ENCODE measurements around the gene IWS1. TPM values are rescaled to one million over a fixed set of nuclear protein-coding genes. Genes with fewer than 3 reads are reported as not detected.

IWS1 gene
- total RNA-seq, 8 experiments from 2014 or later: 40.1 to 56.7 (median 46.8) TPM

DNA sequence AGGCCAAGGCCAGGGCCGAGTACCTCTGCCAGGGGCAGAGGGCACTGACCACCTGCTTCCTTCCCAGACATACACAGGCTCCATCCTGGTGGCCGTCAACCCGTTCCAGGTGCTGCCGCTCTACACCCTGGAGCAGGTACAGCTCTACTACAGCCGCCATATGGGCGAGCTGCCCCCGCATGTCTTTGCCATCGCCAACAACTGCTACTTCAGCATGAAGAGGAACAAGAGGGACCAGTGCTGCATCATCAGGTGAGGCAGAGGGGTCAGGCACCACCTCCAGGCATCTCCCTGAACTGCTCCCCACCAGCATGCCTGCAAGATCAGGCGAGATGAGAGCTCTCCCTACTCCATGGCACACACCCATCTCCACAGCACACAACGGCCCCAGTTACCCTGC, 40.3 kb upstream of the IWS1 start:
- Histone ChIP-seq H3K4me3 (no peak overlapping the region), H3K27ac (no peak overlapping the region), H3K4me1 (replicated peaks in 1 of 2) (no peaks in the 10 kb centered on the region)
- in situ Hi-C loops (cut with MboI; ENCODE audit: low pct_unique_long_range_greater_than_20kb in 2 of 9, low sequenced_read_pairs in 9 of 9, unreplicated experiment in 9 of 9): no loop called here
- ATAC-seq (replicated peaks in 6 of 8): no peak
- 80 to 93% (median 85%) methylated on average over 1 to 7 of the region's 10 CpGs; no CpG with 5 or more reads in 6 of the 10 experiments for WGBS, 10 experiments

DNA sequence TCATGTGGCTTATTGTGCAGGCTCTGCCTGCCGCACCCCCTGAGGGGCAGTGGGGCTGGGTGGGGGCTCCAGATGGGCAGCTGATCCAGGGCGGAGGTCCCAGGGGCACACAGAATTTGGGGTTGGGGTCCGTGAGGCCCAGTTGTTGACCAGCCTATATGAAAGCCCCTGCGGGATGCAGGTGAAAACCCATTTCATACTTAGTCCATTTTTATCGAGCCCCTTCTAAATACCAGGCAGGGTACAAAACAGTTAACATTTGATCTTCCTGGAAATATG, 39.8 kb upstream of the IWS1 start:
- no peak overlapping the region for H3K27ac ChIP-seq
- in situ Hi-C loops (cut with MboI; ENCODE audit: low pct_unique_long_range_greater_than_20kb in 2 of 9, low sequenced_read_pairs in 9 of 9, unreplicated experiment in 9 of 9): no loop called here
- WGBS, 10 experiments: 50 to 100% (median 100%) methylated on average over 1 to 2 of the region's 5 CpGs; no CpG with 5 or more reads in 7 of the 10 experiments
- H3K4me3 ChIP-seq: no peak overlapping the region
- H3K4me1 ChIP-seq (replicated peaks in 1 of 2): no peaks in the 10 kb centered on the region
- no peak for ATAC-seq (replicated peaks in 6 of 8)

DNA sequence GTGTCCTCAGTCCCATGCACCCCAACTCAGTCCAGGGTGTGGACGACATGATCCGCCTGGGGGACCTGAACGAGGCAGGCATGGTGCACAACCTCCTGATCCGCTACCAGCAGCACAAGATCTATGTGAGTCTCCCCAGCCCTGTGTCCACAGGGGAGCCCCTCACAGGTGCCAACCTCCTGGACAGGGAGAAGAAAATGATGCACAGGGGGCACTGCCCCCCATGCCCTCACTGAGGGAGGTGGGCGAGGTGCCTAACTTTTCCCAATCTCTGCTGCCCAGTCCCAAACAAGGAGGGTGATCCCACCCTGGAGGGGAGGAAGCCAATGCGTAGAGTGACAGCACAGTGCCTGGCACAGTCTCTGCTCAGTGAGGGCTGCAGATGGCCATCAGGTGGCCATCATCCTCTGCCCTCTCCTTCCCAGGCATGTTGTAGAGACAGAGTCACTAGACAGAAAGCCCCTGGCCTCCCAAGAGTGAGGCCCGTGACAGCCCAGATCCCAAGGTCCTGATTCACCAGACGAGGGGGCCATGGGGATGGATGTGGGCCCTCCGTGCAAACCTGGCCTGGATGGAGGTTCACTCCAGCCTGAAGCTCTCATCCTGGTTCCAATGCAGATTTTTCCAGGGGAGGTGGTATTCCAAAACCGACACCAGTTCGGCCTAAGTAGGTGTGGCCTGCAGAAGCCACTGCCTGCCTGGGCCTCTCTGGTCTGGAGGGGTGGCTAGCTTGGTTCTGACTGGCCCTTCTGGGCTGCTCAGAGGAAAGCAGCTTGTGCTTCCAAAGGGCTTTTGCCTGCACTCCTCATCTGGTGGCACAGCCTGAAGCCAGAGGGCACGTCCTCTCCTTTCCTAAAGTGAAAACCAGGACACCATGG, 39.2 kb upstream of the IWS1 start:
- in situ Hi-C loops (cut with MboI; ENCODE audit: low pct_unique_long_range_greater_than_20kb in 2 of 9, low sequenced_read_pairs in 9 of 9, unreplicated experiment in 9 of 9): no loop called here
- 20 to 100% (median 78%) methylated on average over 1 to 4 of the region's 12 CpGs; no CpG with 5 or more reads in 4 of the 10 experiments for WGBS, 10 experiments
- no peak for ATAC-seq (replicated peaks in 6 of 8)
- Histone ChIP-seq H3K27ac (no peak overlapping the region), H3K4me1 (replicated peaks in 1 of 2) (no peaks in the 10 kb centered on the region), H3K4me3 (no peak overlapping the region)

DNA sequence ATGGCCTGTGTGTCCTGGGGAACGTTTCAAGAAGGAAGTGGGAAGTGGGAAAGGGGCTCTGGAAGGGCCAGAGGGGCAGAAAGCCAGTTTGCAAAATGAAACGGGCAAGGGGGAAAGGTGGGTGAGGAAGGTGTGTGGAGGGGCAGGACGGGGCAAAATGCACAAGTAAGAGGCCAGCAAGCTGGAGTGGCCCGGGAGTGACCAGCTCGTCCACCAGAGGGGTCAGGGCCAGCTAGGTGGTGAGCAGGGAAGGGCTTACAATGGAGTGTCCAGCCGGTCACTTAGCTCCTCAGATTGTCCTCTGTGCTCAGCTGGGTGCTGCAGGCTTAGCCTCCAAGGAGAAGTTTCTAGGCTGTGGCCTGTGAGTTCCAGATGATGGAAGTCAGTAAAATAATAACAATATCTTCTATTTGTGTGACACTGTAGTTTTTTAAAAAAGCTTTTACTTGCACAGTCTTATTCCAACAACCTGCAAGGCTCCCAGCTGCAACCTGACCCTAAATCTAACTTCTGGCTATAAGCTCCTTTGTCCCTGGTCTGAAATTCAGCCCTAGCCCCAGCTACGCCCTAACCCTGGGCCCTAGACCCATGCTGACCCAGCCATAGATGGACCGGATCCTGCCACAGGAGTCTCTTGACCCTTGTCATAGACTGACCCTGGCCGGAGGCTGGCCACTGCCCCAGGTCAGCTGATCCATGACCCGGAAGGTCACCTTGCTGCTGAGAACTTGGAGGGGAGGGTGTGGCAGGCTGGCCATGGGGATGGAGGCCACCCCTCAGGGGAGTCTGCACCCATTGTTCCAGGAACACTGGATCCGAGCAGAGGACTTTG, 38.4 kb upstream of the IWS1 start:
- in situ Hi-C loops (cut with MboI; ENCODE audit: low pct_unique_long_range_greater_than_20kb in 2 of 9, low sequenced_read_pairs in 9 of 9, unreplicated experiment in 9 of 9): no loop called here
- 20 to 93% (median 80%) methylated on average over 1 to 5 of the region's 11 CpGs; no CpG with 5 or more reads in 3 of the 10 experiments for WGBS, 10 experiments
- H3K4me3 ChIP-seq: no peak overlapping the region
- no peak for ATAC-seq (replicated peaks in 6 of 8)
- H3K4me1 ChIP-seq (replicated peaks in 1 of 2): no peaks in the 10 kb centered on the region
- no peak overlapping the region for H3K27ac ChIP-seq

DNA sequence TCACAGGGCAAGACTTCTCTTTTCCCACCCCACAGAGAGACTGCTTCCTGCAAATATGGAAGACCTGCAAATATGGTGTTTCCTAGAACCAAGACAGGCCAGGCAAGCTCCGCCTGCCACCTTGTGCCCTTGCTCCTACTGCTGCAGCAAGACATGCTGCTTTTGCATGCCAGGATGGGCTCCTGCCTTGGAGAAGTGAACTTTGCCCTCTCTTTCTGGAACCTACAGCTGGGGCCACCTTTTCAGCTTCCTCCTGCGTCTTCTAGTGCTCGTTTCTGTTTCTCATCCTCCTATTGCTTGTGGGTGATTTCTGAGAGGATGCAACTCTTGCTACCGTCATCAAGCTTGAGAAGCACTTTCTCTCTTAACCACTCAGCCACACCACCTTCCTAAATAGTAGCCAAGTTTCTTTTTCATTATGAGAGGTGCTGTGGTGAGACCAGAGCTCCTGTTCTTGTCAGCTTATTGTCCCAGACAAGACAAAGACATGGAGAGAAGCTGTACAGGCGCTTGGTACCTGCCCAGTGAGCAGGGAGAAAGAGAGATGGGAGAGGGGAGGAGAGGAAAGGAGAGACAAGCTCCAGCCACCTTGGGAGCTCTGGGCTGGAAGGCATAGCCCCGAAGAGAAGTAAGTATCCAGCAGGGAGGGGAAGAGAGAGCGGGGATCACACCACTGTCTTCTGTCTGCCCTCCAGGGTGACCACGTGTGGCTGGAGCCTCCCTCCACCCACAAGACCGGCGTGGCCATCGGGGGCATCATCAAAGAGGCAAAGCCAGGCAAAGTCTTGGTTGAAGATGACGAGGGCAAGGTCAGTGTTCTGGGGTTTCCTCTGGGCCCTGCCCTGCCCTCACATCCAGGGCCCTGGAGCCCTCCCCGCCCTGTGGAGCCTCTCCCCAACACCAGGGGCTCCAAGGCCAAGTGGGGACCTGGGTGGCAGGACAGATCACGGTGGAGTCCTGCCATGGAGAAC, 37.5 kb upstream of the IWS1 start:
- Histone ChIP-seq H3K4me1 (replicated peaks in 1 of 2) (no peaks in the 10 kb centered on the region), H3K27ac (no peak overlapping the region), H3K4me3 (no peak overlapping the region)
- ATAC-seq (replicated peaks in 6 of 8): no peak
- in situ Hi-C loops (cut with MboI; ENCODE audit: low pct_unique_long_range_greater_than_20kb in 2 of 9, low sequenced_read_pairs in 9 of 9, unreplicated experiment in 9 of 9): no loop called here
- WGBS, 10 experiments: 63 to 100% (median 82%) methylated on average over 1 to 4 of the region's 14 CpGs; no CpG with 5 or more reads in 2 of the 10 experiments

DNA sequence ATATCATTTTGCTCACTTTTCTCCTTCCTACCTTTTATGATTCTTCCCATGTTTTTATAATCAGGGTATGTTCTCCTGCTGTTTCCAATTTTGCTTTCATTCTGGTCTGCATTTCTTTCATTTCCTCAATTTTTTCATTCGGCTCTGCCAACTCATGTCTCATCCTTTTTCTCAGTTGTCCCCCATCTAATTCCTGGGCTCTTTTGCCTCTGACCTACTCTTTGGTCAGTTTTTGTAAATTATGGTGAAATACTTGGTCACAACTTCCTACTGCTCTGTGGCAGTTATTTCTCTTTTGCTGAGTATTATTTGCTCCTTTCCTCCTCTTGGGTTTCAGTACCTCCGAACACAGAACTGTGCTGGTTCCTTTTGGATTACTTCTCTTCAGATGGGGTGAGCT, 36.6 kb upstream of the IWS1 start:
- ATAC-seq (replicated peaks in 6 of 8): no peak
- no peak overlapping the region for H3K4me3 ChIP-seq
- 0 to 100% (median 78%) methylated on average over 1 to 2 of the region's 2 CpGs; no CpG with 5 or more reads in 1 of the 10 experiments for WGBS, 10 experiments
- in situ Hi-C loops (cut with MboI; ENCODE audit: low pct_unique_long_range_greater_than_20kb in 2 of 9, low sequenced_read_pairs in 9 of 9, unreplicated experiment in 9 of 9): no loop called here
- no peak overlapping the region for H3K27ac ChIP-seq
- no peaks in the 10 kb centered on the region for H3K4me1 ChIP-seq (replicated peaks in 1 of 2)

DNA sequence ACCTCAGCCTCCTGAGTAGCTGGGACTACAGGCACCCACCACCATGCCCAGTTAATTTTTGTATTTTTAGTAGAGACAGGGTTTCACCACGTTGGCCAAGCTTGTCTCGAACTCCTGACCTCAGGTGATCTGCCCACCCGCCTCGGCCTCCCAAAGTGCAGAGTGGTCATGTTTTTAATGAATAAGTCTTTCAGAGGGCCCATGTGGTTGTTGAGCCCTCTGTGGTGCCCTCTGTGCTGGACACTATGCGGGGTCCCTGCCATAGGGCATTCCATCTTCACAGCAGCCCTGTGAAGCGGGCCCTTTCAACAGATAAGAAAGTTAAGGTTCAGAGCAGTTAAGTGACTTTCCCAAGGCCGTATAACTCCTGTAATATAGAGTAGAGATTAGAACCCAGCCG, 35.1 kb upstream of the IWS1 start:
- ATAC-seq (replicated peaks in 6 of 8): no peak
- Histone ChIP-seq H3K27ac (no peak overlapping the region), H3K4me3 (no peak overlapping the region), H3K4me1 (replicated peaks in 1 of 2) (no peaks in the 10 kb centered on the region)
- in situ Hi-C loops (cut with MboI; ENCODE audit: low pct_unique_long_range_greater_than_20kb in 2 of 9, low sequenced_read_pairs in 9 of 9, unreplicated experiment in 9 of 9): no loop called here
- WGBS, 10 experiments: 71 to 93% (median 85%) methylated on average over 2 to 7 of the region's 8 CpGs; no CpG with 5 or more reads in 3 of the 10 experiments

DNA sequence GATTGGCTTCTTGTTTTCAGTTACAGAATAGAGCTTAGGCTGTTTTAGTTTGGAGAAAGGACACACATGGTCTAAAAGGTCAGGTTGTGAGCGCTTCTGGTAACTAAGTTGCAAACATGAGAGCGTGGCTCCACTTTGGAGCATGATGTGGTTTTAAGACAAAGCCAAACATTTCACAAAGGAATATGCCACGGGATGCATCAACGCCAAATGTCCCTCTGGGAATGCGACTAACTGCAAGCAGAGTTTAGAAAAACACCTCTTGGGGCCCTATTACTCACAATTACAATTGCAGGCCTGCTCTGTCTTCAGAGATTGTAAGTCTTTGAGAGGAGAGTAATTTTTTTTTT, 34.6 kb upstream of the IWS1 start:
- H3K4me3 ChIP-seq: no peak overlapping the region
- WGBS, 10 experiments: 15 to 93% (median 73%) methylated on average over 3 to 5 of the region's 5 CpGs; no CpG with 5 or more reads in 3 of the 10 experiments
- in situ Hi-C loops (cut with MboI; ENCODE audit: low pct_unique_long_range_greater_than_20kb in 2 of 9, low sequenced_read_pairs in 9 of 9, unreplicated experiment in 9 of 9): no loop called here
- no peak for ATAC-seq (replicated peaks in 6 of 8)
- H3K4me1 ChIP-seq (replicated peaks in 1 of 2): no peaks in the 10 kb centered on the region
- H3K27ac ChIP-seq: no peak overlapping the region

DNA sequence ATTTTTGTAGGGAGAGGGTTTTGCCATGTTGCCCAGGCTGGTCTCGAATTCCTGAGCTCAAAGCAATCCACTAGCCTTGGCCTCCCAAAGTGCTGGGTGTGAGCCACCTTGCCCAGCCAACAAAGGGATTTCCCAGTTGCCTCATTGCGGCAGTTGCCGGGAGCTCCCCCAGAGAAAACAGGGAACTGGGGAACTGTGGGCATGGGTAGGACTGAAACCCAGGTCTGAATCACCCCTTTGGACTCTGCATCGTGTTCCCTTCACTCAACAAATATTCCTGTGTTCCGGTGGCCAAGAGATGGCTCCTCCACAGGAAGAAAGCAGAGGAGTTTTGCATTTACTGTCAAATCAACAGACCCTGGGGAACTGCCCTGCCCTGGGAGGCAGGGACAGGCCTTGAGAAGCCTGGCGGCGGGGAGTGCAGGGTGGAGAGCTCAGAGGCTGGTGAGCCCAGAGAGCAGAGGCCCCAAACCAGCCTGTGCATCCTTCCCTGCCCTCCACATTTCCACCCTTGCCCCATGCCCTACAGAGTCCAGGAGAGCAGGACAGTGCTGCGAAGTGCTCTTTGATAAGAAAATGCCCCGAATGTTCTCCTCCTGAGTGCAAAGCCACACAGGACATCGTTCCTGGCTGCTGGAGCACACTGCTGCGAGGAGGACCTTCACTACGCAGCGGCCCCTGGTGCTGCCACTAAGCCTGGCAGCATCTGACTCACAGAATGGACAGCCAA, 34.1 kb upstream of the IWS1 start:
- ATAC-seq (replicated peaks in 6 of 8): peak in 3 of 8 experiments; percentile 36 to 87 (median 68)
- H3K4me3 ChIP-seq: no peak overlapping the region
- H3K4me1 ChIP-seq (replicated peaks in 1 of 2): no peaks in the 10 kb centered on the region
- 19 to 90% (median 70%) methylated on average over 1 to 6 of the region's 13 CpGs; no CpG with 5 or more reads in 1 of the 10 experiments for WGBS, 10 experiments
- H3K27ac ChIP-seq: no peak overlapping the region
- in situ Hi-C loops (cut with MboI; ENCODE audit: low pct_unique_long_range_greater_than_20kb in 2 of 9, low sequenced_read_pairs in 9 of 9, unreplicated experiment in 9 of 9): no loop called here

DNA sequence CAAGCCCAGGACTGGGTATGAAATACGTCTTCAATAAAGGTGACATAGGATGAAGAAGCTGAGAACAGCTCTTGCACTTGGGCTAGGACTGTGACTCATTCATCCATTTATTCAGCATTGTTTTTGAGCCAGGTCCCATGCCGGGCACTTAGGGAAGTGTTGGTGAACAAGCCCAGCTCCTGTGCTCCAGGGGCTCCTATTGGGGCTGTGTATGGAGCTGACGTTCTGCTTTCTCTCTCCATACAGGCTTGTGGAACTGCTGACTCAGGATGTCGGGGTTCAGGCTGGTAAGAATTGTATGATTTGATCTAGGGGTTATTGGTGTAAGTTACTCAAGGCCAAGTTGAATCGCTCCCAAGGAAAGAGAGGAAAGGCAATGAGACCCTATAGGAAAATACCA, 33.2 kb upstream of the IWS1 start:
- in situ Hi-C loops (cut with MboI; ENCODE audit: low pct_unique_long_range_greater_than_20kb in 2 of 9, low sequenced_read_pairs in 9 of 9, unreplicated experiment in 9 of 9): no loop called here
- no peak overlapping the region for H3K27ac ChIP-seq
- no peaks in the 10 kb centered on the region for H3K4me1 ChIP-seq (replicated peaks in 1 of 2)
- peak in 2 of 8 experiments; percentile 46 to 48 for ATAC-seq (replicated peaks in 6 of 8)
- 27 to 90% (median 76%) methylated on average over 1 to 4 of the region's 5 CpGs; no CpG with 5 or more reads in 2 of the 10 experiments for WGBS, 10 experiments
- H3K4me3 ChIP-seq: no peak overlapping the region

DNA sequence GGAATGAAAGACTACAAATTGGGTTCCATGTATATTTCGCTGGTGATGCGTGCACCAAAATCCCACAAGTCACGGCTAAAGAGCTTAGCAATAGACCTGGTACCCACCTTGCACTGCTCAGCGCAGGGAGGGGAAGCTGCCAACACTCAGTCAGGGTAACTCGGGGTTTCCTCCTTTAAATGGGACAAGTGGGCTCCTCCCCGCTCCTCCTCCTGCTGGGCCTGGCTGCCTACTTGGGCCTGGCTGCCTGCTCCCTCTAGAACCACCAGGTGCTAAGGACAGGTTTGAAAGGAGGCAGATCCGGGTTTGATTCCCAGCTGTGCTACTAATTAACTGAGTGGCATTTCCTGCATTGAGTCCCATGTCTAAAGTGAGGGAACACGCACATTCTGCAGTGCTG, 32.6 kb upstream of the IWS1 start:
- ATAC-seq (replicated peaks in 6 of 8): no peak
- no peaks in the 10 kb centered on the region for H3K4me1 ChIP-seq (replicated peaks in 1 of 2)
- H3K4me3 ChIP-seq: no peak overlapping the region
- 60 to 93% (median 80%) methylated on average over 1 to 5 of the region's 8 CpGs; no CpG with 5 or more reads in 3 of the 10 experiments for WGBS, 10 experiments
- in situ Hi-C loops (cut with MboI; ENCODE audit: low pct_unique_long_range_greater_than_20kb in 2 of 9, low sequenced_read_pairs in 9 of 9, unreplicated experiment in 9 of 9): no loop called here
- H3K27ac ChIP-seq: no peak overlapping the region

DNA sequence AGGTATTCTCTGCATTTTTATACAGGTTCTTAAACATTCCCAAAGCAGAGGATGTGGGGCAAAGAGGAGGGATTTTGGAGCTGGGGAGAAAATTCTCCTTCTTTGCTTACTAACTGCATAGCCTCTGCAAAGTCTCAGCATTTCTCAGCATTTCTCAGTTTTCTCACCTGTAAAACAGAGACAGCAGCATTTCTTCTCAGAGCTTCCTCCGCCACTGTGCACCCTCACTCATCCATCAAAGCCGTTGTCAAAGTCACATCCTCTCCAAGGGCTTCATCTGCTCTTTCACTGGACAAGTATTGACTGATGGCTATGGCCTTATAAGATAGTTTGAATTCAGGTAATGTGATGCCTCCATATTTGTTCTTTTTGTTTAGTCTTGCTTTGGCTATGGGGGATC, 26.6 kb upstream of the IWS1 start:
- WGBS, 10 experiments: 17 to 93% (median 81%) methylated on average over 1 to 2 of the region's 2 CpGs; no CpG with 5 or more reads in 4 of the 10 experiments
- ATAC-seq (replicated peaks in 6 of 8): no peak
- no peaks in the 10 kb centered on the region for H3K4me1 ChIP-seq (replicated peaks in 1 of 2)
- in situ Hi-C loops (cut with MboI; ENCODE audit: low pct_unique_long_range_greater_than_20kb in 2 of 9, low sequenced_read_pairs in 9 of 9, unreplicated experiment in 9 of 9): no loop called here
- H3K27ac ChIP-seq: no peak overlapping the region
- no peak overlapping the region for H3K4me3 ChIP-seq
